Peyer's patch (tissue), 4 donors: Measurements from ENCODE around the gene LTBR. TPM values are rescaled to one million over a fixed set of nuclear protein-coding genes. Genes with fewer than 3 reads are reported as not detected.

Experiments used
- DNase-seq, 3 donors: peaks; one replicate each; pipeline ENCODE4 v3.0.0-alpha.2; 2017 to 2019
- H3K27ac ChIP-seq, 4 donors: fragments of 200-600 bp; sonication (generic); one replicate each; pipeline ENCODE4 v1.5.1; 2016 to 2019
- H3K27me3 ChIP-seq, 2 donors: fragments of 200-600 bp; sonication (generic); one replicate each; pipeline ENCODE4 v1.5.1; 2019
- H3K36me3 ChIP-seq, 3 donors: fragments of 200-600 bp; sonication (generic); one replicate each; pipeline ENCODE4 v1.5.1; 2016 to 2019
- H3K4me1 ChIP-seq, 4 donors: fragments of 200-600 bp; sonication (generic); one replicate each; pipeline ENCODE4 v1.5.1; 2016 to 2019
- H3K4me3 ChIP-seq, 4 donors: fragments of 200-600 bp; sonication (generic); 1 replicate in 3 of 4; 2 replicates in 1 of 4; pipeline ENCODE4 v1.5.1; 2016 to 2019; ENCODE audit warnings: mild to moderate bottlenecking in 1 of 4
- H3K9me3 ChIP-seq, 4 donors: fragments of 200-600 bp; sonication (generic); one replicate each; pipeline ENCODE4 v1.5.1; 2016 to 2019; ENCODE audit warnings: mild to moderate bottlenecking in 1 of 4
- CTCF ChIP-seq, 6 experiments: fragments of 450-650 bp in 4 of 6; fragments of 200-600 bp in 2 of 6; sonication (generic) in 1 of 6; IDR thresholded peaks; one replicate each; pipeline ENCODE4 v1.5.1; 2017 to 2019; ENCODE audit warnings: antibody characterized with exemption in 6 of 6, mild to moderate bottlenecking in 3 of 6, moderate library complexity in 1 of 6
- POLR2A ChIP-seq, 2 donors: fragments of 450-650 bp; IDR thresholded peaks; one replicate each; pipeline ENCODE4 v1.5.1; 2017; ENCODE audit warnings: antibody characterized with exemption in 2 of 2, mild to moderate bottlenecking in 2 of 2, moderate library complexity in 2 of 2
- total RNA-seq, 4 donors: library from RNA; depleted of rRNA; stranded (reverse); fragments of >200 nt; gene quantifications; one replicate each; pipeline ENCODE4 v1.1.0, GENCODE V29; 2016

The LTBR gene
- total RNA-seq, 4 donors from 2014 or later, result 113 to 313 (median 294) TPM

- DNase-seq, result peak in 2 of 3 donors; percentile 68 to 72
- H3K4me3 ChIP-seq, result peak overlapping the region in 2 of 4 donors; percentile 40 to 44
- TF ChIP-seq POLR2A (IDR thresholded peaks at IDR 0.05) (no peak), CTCF (IDR thresholded peaks at IDR 0.05) (peak in 4 of 6 experiments; percentile 22 to 52 (median 43))
- H3K4me1 ChIP-seq, result peaks cover 0 to 58% (median 8%) of the 10 kb centered on the region in 4 donors
- H3K27me3 ChIP-seq, result no peaks in the 10 kb centered on the region
- peak overlapping the region; percentile 4 to 81 (median 57) for H3K27ac ChIP-seq
- H3K36me3 ChIP-seq, result no peaks in the 10 kb centered on the region
- H3K9me3 ChIP-seq, result no peaks in the 10 kb centered on the region
Observed at GRCh38 chr12:6376079-6376869, 7.7 kb upstream of the LTBR start.

- no peaks in the 10 kb centered on the region for H3K36me3 ChIP-seq
- H3K4me3 ChIP-seq, result peak overlapping the region in 1 of 4 donors; percentile 40
- TF ChIP-seq CTCF (IDR thresholded peaks at IDR 0.05), result peak in 2 of 6 experiments; percentile 1
- TF ChIP-seq POLR2A (IDR thresholded peaks at IDR 0.05), result peak in 1 of 2 donors; percentile 9
- DNase-seq, result peak in 2 of 3 donors; percentile 53 to 55
- H3K4me1 ChIP-seq, result peaks cover 0 to 52% (median 8%) of the 10 kb centered on the region in 4 donors
- no peaks in the 10 kb centered on the region for H3K9me3 ChIP-seq
- no peaks in the 10 kb centered on the region for H3K27me3 ChIP-seq
- H3K27ac ChIP-seq, result peak overlapping the region; percentile 4 to 81 (median 49)
Observed at GRCh38 chr12:6376870-6377666, 6.9 kb upstream of the LTBR start.

- H3K4me1 ChIP-seq, result peaks cover 0 to 46% (median 8%) of the 10 kb centered on the region in 4 donors
- TF ChIP-seq POLR2A (IDR thresholded peaks at IDR 0.05) (no peak), CTCF (IDR thresholded peaks at IDR 0.05) (no peak)
- H3K36me3 ChIP-seq, result no peaks in the 10 kb centered on the region
- H3K4me3 ChIP-seq, result no peak overlapping the region
- peak overlapping the region in 3 of 4 donors; percentile 4 to 81 (median 78) for H3K27ac ChIP-seq
- H3K9me3 ChIP-seq, result no peaks in the 10 kb centered on the region
- no peaks in the 10 kb centered on the region for H3K27me3 ChIP-seq
- peak in 1 of 3 donors; percentile 69 for DNase-seq
Observed at GRCh38 chr12:6377667-6377994, 6.3 kb upstream of the LTBR start.

- H3K27me3 ChIP-seq, result no peaks in the 10 kb centered on the region
- H3K4me1 ChIP-seq, result peaks cover 4 to 49% (median 13%) of the 10 kb centered on the region in 4 donors
- DNase-seq, result peak in 1 of 3 donors; percentile 42
- H3K9me3 ChIP-seq, result no peaks in the 10 kb centered on the region
- peak overlapping the region in 1 of 4 donors; percentile 25 for H3K27ac ChIP-seq
- H3K36me3 ChIP-seq, result no peaks in the 10 kb centered on the region
- no peak overlapping the region for H3K4me3 ChIP-seq
- no peak for TF ChIP-seq POLR2A (IDR thresholded peaks at IDR 0.05)
- no peak for TF ChIP-seq CTCF (IDR thresholded peaks at IDR 0.05)
Observed at GRCh38 chr12:6378709-6379472, 5.1 kb upstream of the LTBR start.
